GM10248 (cell line): ENCODE measurements around the gene OR7C1.

Experiments used
- CTCF ChIA-PET: fragments of 300-600 bp; sonication (Branson Sonifier 250); formaldehyde crosslinking; extraction: SDS; loops from one replicate; lab custom pipeline; 2021; ENCODE audit warnings: antibody characterized with exemption; lab: Yijun Ruan, JAX
- POLR2A ChIA-PET: fragments of 350-650 bp; sonication (Branson Sonifier 250); formaldehyde crosslinking; extraction: SDS; loops from one replicate; lab custom pipeline; 2020; ENCODE audit warnings: antibody characterized with exemption; lab: Yijun Ruan, JAX
- DNase-seq: peaks from one replicate; pipeline ENCODE4 v3.0.0; 2012; ENCODE audit errors: extremely low spot score
- TF ChIP-seq, protein P1 (sequence below): IDR thresholded peaks from 2 replicates; pipeline ENCODE4 v1.5.1; 2012; ENCODE audit warnings: mild to moderate bottlenecking, low read depth; ENCODE audit errors: extremely low read depth, missing control alignments, control extremely low read depth

Gene OR7C1

DNA sequence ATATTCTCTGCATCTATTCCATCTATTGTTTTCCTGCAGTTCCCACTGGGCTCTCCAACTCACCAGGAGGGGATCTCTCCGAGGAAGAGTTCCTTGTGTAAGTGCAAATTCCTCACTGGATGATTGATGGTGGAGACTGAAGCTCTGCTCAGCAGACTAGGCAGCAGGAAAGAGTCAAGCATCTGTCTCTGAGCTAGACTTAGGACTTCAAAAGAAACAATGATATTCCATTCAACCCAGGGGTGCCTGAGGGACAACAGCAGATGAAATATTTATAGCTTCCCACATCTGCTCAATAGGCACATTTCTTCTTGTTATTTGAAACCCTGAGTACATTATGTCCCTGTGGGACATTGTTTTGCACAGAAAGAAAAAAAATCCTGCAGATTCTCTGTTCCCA, at the start of gene OR7C1, which contains the start of gene OR7A5:
Gene OR7C1, minus strand, starts transcription at position 175 of the 400 bp plus-strand sequence. CDS start 35,049 bp downstream, outside the sequence.
Gene OR7A5, minus strand, starts transcription at position 175 of the 400 bp plus-strand sequence. CDS start 6,944 bp downstream, outside the sequence.
- TF ChIP-seq, protein P1, sequence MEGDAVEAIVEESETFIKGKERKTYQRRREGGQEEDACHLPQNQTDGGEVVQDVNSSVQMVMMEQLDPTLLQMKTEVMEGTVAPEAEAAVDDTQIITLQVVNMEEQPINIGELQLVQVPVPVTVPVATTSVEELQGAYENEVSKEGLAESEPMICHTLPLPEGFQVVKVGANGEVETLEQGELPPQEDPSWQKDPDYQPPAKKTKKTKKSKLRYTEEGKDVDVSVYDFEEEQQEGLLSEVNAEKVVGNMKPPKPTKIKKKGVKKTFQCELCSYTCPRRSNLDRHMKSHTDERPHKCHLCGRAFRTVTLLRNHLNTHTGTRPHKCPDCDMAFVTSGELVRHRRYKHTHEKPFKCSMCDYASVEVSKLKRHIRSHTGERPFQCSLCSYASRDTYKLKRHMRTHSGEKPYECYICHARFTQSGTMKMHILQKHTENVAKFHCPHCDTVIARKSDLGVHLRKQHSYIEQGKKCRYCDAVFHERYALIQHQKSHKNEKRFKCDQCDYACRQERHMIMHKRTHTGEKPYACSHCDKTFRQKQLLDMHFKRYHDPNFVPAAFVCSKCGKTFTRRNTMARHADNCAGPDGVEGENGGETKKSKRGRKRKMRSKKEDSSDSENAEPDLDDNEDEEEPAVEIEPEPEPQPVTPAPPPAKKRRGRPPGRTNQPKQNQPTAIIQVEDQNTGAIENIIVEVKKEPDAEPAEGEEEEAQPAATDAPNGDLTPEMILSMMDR, result no peak
- no peak for DNase-seq
- ChIA-PET CTCF (no interaction called here), POLR2A (no interaction called here)

DNA sequence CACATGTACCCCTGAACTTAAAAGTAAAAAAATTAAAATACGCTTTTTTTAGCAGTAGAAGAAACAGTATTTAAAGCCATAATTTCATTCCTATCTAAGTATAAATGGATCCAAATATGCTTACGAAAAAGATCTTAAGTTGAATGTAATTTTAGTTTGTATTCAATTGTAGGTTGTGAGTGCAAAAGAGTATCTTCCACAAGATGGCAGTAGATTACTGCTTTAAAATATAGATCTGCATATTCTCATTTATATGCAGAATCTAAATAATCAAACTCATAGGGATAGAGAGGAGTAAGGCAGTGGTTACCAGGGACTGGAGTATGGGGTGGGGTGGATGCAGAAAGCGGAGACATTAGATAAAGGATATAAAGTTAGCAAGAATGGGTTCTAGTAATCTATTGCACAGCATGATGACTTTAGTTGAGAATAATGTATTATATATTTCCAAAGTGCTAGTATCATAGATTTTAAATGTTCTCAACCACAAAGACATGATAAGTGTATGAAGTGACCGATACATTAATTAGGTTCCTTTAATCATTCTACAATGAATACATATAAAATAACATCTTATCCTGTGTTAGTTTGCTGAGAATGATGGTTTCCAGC, 36.7 kb upstream of the OR7C1 start:
- ChIA-PET POLR2A (no interaction called here), CTCF (no interaction called here)
- peak; percentile 33 for DNase-seq
- TF ChIP-seq, protein P1, result peak; percentile 46

DNA sequence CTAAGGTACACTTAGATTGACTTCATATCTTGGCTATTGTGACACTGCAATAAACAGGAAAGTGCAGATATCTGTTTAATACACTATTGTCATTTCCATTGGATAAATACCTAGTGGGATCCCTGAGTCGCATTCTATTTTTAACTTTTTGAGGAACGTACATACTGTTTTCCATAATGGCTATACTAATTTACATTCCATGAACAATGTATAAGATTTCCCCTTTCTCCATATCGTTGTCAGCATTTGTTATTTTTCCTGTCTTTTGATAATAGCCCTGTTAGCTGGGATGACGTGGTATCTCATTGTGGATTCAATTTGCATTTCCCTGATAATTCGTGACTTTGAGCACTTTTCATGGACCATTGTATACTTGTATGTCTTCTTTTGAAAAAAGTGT, 33.5 kb upstream of the OR7C1 start:
- no peak for DNase-seq
- TF ChIP-seq, protein P1, result no peak
- ChIA-PET CTCF (no interaction called here), POLR2A (no interaction called here)

DNA sequence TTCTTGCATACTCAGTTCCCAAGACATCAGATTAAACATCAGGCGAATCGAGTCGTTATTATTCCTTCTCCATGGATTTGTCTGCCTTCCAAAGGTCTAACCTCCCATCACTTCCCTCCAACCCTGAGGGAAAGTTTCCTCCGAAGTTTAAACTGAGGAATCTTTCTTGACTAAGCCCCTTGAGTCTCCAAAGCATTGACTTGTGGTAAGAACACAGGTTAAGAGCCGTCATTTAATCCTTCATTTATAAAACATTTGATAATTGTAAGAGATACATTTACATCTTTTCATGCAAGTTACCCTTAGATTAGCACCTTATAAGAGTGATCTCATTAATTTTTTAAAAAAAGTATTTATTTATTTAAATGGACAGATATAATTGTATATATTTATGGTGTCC, 13.8 kb upstream of the OR7C1 start, which contains the start of gene OR7A10:
Gene OR7A10, minus strand, starts transcription at position 101 of the 400 bp plus-strand sequence. CDS start 7,045 bp downstream, outside the sequence.
- no peak for DNase-seq
- ChIA-PET CTCF (interaction anchor here (1.6 kb wide), 1 partner anchor 10 kb away, joined by 3 read pairs; no protein-coding TSS in a partner anchor), POLR2A (no interaction called here)
- TF ChIP-seq, protein P1, result no peak

DNA sequence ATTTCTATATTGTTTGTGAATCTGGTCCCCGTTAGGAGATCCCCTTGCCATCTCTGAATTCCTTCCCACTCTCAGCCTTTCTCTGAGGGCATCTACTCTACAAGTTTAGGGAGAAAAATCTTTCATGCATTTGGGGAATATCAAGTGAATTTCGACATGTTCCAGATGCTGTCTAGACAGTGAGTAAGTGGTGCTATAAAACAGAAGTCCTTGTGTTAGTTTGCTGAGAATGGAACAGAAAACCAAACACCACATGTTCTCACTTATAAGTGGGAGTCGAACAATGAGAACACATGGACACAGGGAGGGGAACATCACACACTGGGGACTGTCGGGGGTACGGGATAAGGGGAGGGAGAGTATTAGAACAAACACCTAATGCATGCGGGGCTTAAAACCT, 8.6 kb upstream of the OR7C1 start:
- CTCF ChIA-PET, result no interaction called here
- TF ChIP-seq, protein P1, result no peak
- no peak for DNase-seq
- POLR2A ChIA-PET, result no interaction called here

DNA sequence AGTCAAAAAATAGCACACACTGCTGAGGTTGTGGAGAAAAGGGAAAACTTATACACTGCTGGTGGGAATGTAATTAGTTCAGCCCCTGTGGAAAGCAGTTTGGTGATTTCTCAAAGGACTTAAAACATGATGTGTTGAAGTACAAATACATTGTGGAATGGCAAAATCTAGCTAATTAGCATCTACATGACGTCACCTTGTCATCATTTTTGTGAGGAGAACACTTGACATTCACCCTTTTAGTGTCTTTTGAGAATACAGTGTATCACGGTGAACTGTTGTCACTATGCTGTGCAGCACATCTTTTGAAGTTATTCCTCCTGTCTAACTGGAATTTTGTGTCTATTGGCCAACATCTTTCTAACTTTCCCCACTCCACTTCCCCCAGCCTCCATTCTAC, 8.2 kb upstream of the OR7C1 start:
- TF ChIP-seq, protein P1, result no peak
- ChIA-PET CTCF (no interaction called here), POLR2A (no interaction called here)
- DNase-seq, result no peak
